Measurements from ENCODE around the gene RGS8. TPM values are rescaled to one million over a fixed set of nuclear protein-coding genes. Genes with fewer than 3 reads are reported as not detected.

RGS8 gene
- total and polyA plus RNA-seq, 2 of the 4 experiments (the other 2 are of a cell fraction): not detected

DNA sequence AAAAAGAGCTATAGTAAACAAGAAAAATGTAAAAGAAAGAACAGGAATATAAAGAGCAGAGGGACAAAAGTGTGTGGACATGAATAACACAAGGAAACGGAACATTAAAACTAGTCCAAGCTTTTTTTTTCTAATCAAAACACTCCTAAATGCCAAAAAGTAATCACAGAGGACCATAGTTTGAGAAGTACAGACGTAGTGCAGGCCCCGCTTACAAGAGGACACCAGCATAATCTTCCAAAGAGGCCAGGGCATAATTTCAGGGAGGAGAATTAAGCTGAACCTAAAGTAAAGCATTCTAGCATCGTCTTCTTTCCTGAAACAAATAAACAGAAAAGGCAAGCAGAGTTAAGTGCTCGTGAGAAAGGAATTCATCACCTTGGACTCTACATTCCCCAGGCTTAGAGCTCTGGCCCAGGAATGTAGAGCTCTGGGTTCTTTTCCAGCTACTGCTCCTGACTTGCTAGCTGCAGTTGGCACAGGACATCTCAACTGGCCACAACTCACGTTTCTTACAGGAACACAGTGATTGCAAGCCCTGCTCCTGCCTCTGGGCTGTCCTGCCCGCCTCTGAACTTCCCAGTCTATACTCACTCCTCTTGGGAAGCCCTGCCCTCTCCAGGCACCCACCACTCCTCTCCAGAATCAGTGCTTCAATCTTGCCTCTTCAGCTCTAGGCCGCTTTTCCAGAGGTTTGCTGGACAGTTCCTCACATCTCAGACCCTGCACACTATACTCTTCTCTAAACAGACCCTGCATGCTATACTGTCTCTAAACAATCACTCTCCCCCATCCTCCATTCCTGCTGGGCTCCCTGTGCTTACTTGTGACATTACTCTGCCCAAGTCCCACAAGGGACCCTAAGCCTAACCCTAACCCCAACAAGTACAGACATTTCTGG lies 9.8 kb downstream of the RGS8 start (continued):
- no peak for TF ChIP-seq RAD21 (IDR thresholded peaks at IDR 0.05; ENCODE audit: low read length)

GRCh38 chr1:182672487-182672836 lies 11.9 kb downstream of the RGS8 start:
- Histone ChIP-seq H3K9me1 (ENCODE audit: insufficient read depth, low read length) (no peaks in the 10 kb centered on the region), H3K4me1 (ENCODE audit: control insufficient read depth, insufficient read depth, low read length) (no peaks in the 10 kb centered on the region), H2BK15ac (ENCODE audit: low read depth, low read length) (no peak overlapping the region), H2AFZ (replicated peaks; ENCODE audit: low read length, poor library complexity) (no peak overlapping the region), H3K36me3 (ENCODE audit: control insufficient read depth, insufficient read depth, low read length) (no peaks in the 10 kb centered on the region), H3K4me3 (ENCODE audit: insufficient read depth, low read depth, low read length) (no peak overlapping the region), H2BK20ac (ENCODE audit: low read depth, low read length) (no peak overlapping the region), H3K4ac (ENCODE audit: low read depth, low read length) (no peak overlapping the region), H4K5ac (ENCODE audit: low read depth, low read length) (no peak overlapping the region), H2BK120ac (ENCODE audit: low read depth, low read length) (no peak overlapping the region), H3K4me2 (ENCODE audit: low read depth, low read length) (no peak overlapping the region), H3K14ac (replicated peaks; ENCODE audit: low read depth, low read length) (no peak overlapping the region), H3K23ac (ENCODE audit: low read depth, low read length) (no peak overlapping the region), H3K9ac (ENCODE audit: low read depth, low read length) (no peak overlapping the region), H2AK5ac (ENCODE audit: low read depth, low read length) (no peak overlapping the region), H4K20me1 (ENCODE audit: insufficient read depth, low read length) (no peaks in the 10 kb centered on the region), H3K27ac (ENCODE audit: insufficient read depth, low read length) (no peak overlapping the region), H3K56ac (ENCODE audit: extremely low read depth, insufficient read depth, low read length) (no peak overlapping the region), H2AK9ac (replicated peaks; ENCODE audit: low read depth, low read length, poor library complexity) (no peak overlapping the region), H3K9me3 (ENCODE audit: control insufficient read depth, insufficient read depth, low read length) (no peaks in the 10 kb centered on the region), H3K18ac (ENCODE audit: low read depth, low read length) (no peak overlapping the region), H4K8ac (ENCODE audit: low read depth in 2 of 2, low read length in 2 of 2) (no peak overlapping the region), H4K91ac (ENCODE audit: insufficient read depth, low read depth, low read length) (no peak overlapping the region), H3K27me3 (ENCODE audit: control insufficient read depth, insufficient read depth, low read length) (peaks cover 29% of the 10 kb centered on the region), H3K79me1 (ENCODE audit: low read depth in 1 of 2, low read length in 2 of 2) (no peaks in the 10 kb centered on the region), H2BK5ac (ENCODE audit: low read depth, low read length, poor library complexity, severe bottlenecking) (no peak overlapping the region)
- no TSS peak for BruUV-seq (replicated peaks)
- intact Hi-C loops (cut with micrococcal nuclease): no loop called here
- in situ Hi-C loops (cut with MboI; ENCODE audit: low sequenced_read_pairs): no loop called here
- CTCF ChIA-PET: no interaction called here
- ATAC-seq (ENCODE audit: low read depth) (no peak), DNase-seq (no peak)
- dilution Hi-C loops (cut with HindIII; ENCODE audit: low sequenced_read_pairs, unreplicated experiment): no loop called here
- POLR2A ChIA-PET (ENCODE audit: unreplicated experiment): no interaction called here
- no peak for TF ChIP-seq MAZ (IDR thresholded peaks at IDR 0.05; ENCODE audit: borderline replicate concordance, low read depth, low read length)
- WGBS, 2 experiments (ENCODE audit: extremely low coverage in 2 of 2, insufficient read length in 1 of 2): no CpG with 5 or more reads among the region's 1 CpG

Data from IMR-90 (cell line).